ENCODE results near the gene ARPC5. TPM values are rescaled to one million over a fixed set of nuclear protein-coding genes. Genes with fewer than 3 reads are reported as not detected.
A peak's percentile ranks its signal among the peaks of the same experiment; 100 is the strongest.

The ARPC5 gene
- total and polyA plus RNA-seq, 2 donors from 2014 or later, result 75.9 to 107 TPM

GRCh38 chr1:183635099-183635605, 431 bp downstream of the ARPC5 start:
- DNase-seq (peak in 3 of 5 donors; percentile 64 to 89 (median 78)), FAIRE-seq (no peak)
- Histone ChIP-seq H3K4me3 (ENCODE audit: low read length in 3 of 3) (peak overlapping the region; percentile 67 to 90 (median 85)), H3K4me1 (ENCODE audit: control insufficient read depth in 2 of 3, insufficient read depth in 2 of 3, low read depth in 1 of 3, low read length in 3 of 3) (peaks cover 0 to 18% (median 8%) of the 10 kb centered on the region in 3 donors), H3K27me3 (ENCODE audit: control insufficient read depth, insufficient read depth, low read length) (no peaks in the 10 kb centered on the region), H3K9ac (ENCODE audit: low read length in 3 of 3) (peak overlapping the region; percentile 38 to 74 (median 74)), H3K36me3 (ENCODE audit: control insufficient read depth in 2 of 3, insufficient read depth in 3 of 3, low read length in 3 of 3) (peaks cover 0 to 16% (median 2%) of the 10 kb centered on the region in 3 donors), H3K9me3 (ENCODE audit: control insufficient read depth in 2 of 3, insufficient read depth in 1 of 3, low read length in 3 of 3) (no peaks in the 10 kb centered on the region), H3K27ac (ENCODE audit: low read depth in 2 of 2, low read length in 2 of 2) (peak overlapping the region; percentile 83 to 90)
- intact Hi-C loops (cut with DNase I), result no loop called here
- no peak for TF ChIP-seq CTCF (IDR thresholded peaks at IDR 0.05; ENCODE audit: borderline replicate concordance, extremely low read depth, insufficient read depth)

- TF ChIP-seq CTCF (IDR thresholded peaks at IDR 0.05; ENCODE audit: borderline replicate concordance, extremely low read depth, insufficient read depth), result no peak
- intact Hi-C loops (cut with DNase I), result no loop called here
- Histone ChIP-seq H3K27ac (ENCODE audit: low read depth in 2 of 2, low read length in 2 of 2) (peak overlapping the region; percentile 83 to 90), H3K36me3 (ENCODE audit: control insufficient read depth in 2 of 3, insufficient read depth in 3 of 3, low read length in 3 of 3) (peaks cover 0 to 21% (median 4%) of the 10 kb centered on the region in 3 donors), H3K4me1 (ENCODE audit: control insufficient read depth in 2 of 3, insufficient read depth in 2 of 3, low read depth in 1 of 3, low read length in 3 of 3) (peaks cover 0 to 18% (median 8%) of the 10 kb centered on the region in 3 donors), H3K9me3 (ENCODE audit: control insufficient read depth in 2 of 3, insufficient read depth in 1 of 3, low read length in 3 of 3) (no peaks in the 10 kb centered on the region), H3K9ac (ENCODE audit: low read length in 3 of 3) (peak overlapping the region; percentile 38 to 74 (median 74)), H3K4me3 (ENCODE audit: low read length in 3 of 3) (peak overlapping the region; percentile 67 to 90 (median 85)), H3K27me3 (ENCODE audit: control insufficient read depth, insufficient read depth, low read length) (no peaks in the 10 kb centered on the region)
- peak in 1 of 5 donors; percentile 10 for DNase-seq
- no peak for FAIRE-seq
Observed at GRCh38 chr1:183634429-183635065, 1.0 kb downstream of the ARPC5 start.

- peak in 2 of 5 donors; percentile 70 to 83 for DNase-seq
- peaks cover 0 to 27% (median 8%) of the 10 kb centered on the region in 3 donors for H3K36me3 ChIP-seq (ENCODE audit: control insufficient read depth in 2 of 3, insufficient read depth in 3 of 3, low read length in 3 of 3)
- H3K4me3 ChIP-seq (ENCODE audit: low read length in 3 of 3), result peak overlapping the region; percentile 31 to 90 (median 67)
- intact Hi-C loops (cut with DNase I), result no loop called here
- peak; percentile 19 for TF ChIP-seq CTCF (IDR thresholded peaks at IDR 0.05; ENCODE audit: borderline replicate concordance, extremely low read depth, insufficient read depth)
- H3K27ac ChIP-seq (ENCODE audit: low read depth in 2 of 2, low read length in 2 of 2), result no peak overlapping the region
- no peaks in the 10 kb centered on the region for H3K9me3 ChIP-seq (ENCODE audit: control insufficient read depth in 2 of 3, insufficient read depth in 1 of 3, low read length in 3 of 3)
- H3K9ac ChIP-seq (ENCODE audit: low read length in 3 of 3), result peak overlapping the region in 2 of 3 donors; percentile 4 to 39
- no peaks in the 10 kb centered on the region for H3K27me3 ChIP-seq (ENCODE audit: control insufficient read depth, insufficient read depth, low read length)
- peaks cover 0 to 18% (median 8%) of the 10 kb centered on the region in 3 donors for H3K4me1 ChIP-seq (ENCODE audit: control insufficient read depth in 2 of 3, insufficient read depth in 2 of 3, low read depth in 1 of 3, low read length in 3 of 3)
- no peak for FAIRE-seq
Observed at GRCh38 chr1:183633676-183634343, 1.8 kb downstream of the ARPC5 start.
